ENCODE results near the gene DIS3L2.
"Not testable (repeated sequence)": the region's sequence is repeated elsewhere in the genome, so short reads cannot be mapped to it uniquely, and the experiment has no call there.

DIS3L2 gene

DNA sequence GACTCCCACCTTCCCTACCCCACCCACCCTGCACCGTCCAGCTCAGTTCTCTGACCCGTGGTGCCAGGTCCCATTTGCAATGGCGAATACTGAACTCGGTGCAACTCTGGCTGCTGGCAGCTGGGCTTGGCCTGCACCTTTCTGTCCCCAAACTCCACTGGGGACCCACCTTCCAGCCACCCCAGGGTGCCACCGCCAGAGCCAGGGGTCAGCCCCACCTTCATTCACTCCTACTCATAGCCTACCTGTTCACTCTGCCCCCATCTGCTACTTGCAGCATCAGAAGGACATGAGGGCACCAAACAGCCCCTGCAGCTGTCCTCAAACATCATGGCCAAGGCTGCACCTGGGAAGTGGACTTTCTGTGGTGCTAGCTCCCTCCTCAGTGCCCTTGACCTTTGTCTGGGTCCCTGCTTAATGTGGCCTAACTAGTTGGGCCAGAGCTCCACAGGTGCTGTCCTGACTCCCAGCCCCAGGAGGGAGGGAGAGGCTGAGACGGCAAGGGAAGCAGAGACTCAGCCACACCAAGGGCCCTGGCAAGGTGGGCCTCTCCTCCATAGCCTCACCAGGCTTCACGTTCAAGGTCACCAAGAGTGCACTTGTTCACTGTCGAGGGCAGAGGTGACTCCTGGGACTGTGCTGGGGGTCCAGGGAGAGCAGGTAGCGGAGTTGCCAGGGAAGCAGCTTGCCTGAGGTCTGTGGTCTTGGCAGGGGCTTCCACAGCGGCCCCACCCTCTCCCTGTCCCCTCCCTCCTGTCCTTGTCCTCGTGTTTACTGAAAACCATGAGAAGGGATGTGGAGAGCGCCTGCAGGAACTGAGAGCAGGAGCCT is 365.0 kb downstream of the DIS3L2 start:
- POLR2A ChIA-PET; DNase-seq (ENCODE audit: extremely low spot score): not testable (repeated sequence)
- CTCF ChIA-PET, result interaction anchor here (0.9 to 6.5 kb wide), 23 partner anchors 8 to 476 kb away, joined by 3 to 66 read pairs (median 4); partner anchors contain the start of gene NPPC
- TF ChIP-seq, protein P1, sequence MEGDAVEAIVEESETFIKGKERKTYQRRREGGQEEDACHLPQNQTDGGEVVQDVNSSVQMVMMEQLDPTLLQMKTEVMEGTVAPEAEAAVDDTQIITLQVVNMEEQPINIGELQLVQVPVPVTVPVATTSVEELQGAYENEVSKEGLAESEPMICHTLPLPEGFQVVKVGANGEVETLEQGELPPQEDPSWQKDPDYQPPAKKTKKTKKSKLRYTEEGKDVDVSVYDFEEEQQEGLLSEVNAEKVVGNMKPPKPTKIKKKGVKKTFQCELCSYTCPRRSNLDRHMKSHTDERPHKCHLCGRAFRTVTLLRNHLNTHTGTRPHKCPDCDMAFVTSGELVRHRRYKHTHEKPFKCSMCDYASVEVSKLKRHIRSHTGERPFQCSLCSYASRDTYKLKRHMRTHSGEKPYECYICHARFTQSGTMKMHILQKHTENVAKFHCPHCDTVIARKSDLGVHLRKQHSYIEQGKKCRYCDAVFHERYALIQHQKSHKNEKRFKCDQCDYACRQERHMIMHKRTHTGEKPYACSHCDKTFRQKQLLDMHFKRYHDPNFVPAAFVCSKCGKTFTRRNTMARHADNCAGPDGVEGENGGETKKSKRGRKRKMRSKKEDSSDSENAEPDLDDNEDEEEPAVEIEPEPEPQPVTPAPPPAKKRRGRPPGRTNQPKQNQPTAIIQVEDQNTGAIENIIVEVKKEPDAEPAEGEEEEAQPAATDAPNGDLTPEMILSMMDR (IDR thresholded peaks at IDR 0.05; ENCODE audit: control extremely low read depth, extremely low read depth, low read depth, missing control alignments), result peak; percentile 17

DNA sequence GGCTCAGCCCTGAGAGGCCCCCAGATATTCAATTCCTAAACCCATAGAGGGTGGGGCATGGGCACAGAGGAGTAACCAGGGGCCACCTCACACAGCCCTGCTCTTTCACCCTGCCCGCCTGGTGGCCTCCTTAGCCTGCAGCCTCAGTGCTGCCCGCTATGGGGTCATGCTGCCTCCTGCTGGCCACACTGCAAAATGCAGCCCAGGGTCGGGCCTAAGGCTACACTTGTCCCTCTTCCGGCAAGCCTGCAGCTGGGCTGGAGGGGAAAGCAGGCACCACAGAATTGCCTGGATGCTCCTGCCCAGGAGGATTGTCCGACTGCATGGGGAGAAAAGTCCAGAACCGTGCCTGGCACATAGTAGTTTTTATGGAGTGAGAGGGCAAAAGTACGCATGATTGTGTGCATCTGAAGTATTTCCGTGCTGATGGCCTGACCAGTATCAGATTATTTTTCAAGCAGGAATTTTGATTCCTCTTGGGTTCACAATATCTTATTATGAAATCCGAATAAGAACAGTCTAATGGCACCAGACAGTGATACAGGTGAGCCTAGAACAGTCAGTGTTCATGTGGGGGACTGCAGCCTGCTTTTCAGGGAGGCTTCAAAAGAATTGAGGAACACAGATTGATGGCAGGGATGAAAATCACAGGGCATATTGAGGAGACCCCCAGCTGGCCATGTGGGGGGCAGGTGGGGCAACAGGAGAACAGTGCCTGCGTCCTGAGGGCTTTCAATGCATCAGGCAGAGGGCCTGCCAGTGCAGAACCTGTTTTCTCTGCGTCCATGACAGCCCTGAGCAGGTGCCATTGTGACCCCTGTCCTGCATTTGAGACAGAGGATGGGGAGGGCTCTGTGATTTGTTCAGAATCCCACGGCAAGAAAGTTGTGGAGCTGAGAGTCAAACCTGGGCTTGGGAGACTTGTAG is 365.9 kb downstream of the DIS3L2 start:
- TF ChIP-seq, protein P1 (IDR thresholded peaks at IDR 0.05; ENCODE audit: control extremely low read depth, extremely low read depth, low read depth, missing control alignments), result peak; percentile 88
- DNase-seq (ENCODE audit: extremely low spot score), result peak; percentile 81
- ChIA-PET POLR2A (no interaction called here), CTCF (interaction anchor here (0.6 to 6.5 kb wide), 22 partner anchors 9 to 476 kb away, joined by 3 to 66 read pairs (median 6); partner anchors contain the start of gene NPPC)

DNA sequence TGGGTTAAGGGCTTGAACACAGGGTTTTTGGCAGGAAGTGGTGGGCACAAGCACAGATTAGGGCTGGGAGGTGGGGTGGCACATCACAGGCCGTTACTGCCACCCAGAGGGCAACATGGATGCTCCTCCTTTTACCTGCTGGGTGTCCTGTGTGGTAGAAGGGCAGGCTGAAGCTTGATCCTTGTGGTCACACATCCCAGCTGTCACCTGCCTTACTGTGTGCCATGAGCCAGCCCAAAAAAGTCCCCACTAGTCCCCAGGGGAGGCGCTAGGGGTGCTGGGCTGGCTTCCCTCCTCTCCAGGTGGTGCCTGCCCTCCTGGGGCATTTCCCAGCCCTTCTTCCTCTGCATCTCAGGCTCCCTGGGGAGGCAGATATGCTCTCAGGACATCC is 366.5 kb downstream of the DIS3L2 start:
- DNase-seq (ENCODE audit: extremely low spot score), result no peak
- TF ChIP-seq, protein P1 (IDR thresholded peaks at IDR 0.05; ENCODE audit: control extremely low read depth, extremely low read depth, low read depth, missing control alignments), result peak; percentile 18
- POLR2A ChIA-PET, result no interaction called here
- CTCF ChIA-PET, result interaction anchor here (0.8 to 6.5 kb wide), 15 partner anchors 9 to 432 kb away, joined by 3 to 66 read pairs (median 7); partner anchors contain the start of gene NPPC

GRCh38 chr2:232328516-232329460 is 367.3 kb downstream of the DIS3L2 start:
- ChIA-PET POLR2A (no interaction called here), CTCF (interaction anchor here (0.7 to 6.5 kb wide), 13 partner anchors 8 to 433 kb away, joined by 3 to 66 read pairs (median 5); partner anchors contain the start of gene NPPC)
- DNase-seq (ENCODE audit: extremely low spot score), result no peak
- TF ChIP-seq, protein P1 (IDR thresholded peaks at IDR 0.05; ENCODE audit: control extremely low read depth, extremely low read depth, low read depth, missing control alignments), result no peak

DNA sequence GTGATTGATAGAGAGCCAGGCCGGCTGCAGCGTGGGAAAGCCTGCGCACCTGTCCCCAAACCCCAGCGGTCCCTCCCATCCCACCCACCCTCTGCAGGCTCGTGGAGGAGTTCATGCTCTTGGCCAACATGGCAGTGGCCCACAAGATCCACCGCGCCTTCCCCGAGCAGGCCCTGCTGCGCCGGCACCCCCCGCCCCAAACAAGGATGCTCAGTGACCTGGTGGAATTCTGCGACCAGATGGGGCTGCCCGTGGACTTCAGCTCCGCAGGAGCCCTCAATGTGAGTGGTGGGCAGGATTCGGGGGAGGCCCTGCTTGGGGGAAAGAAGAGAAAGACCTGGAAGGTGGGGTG is 368.2 kb downstream of the DIS3L2 start:
- TF ChIP-seq, protein P1 (IDR thresholded peaks at IDR 0.05; ENCODE audit: control extremely low read depth, extremely low read depth, low read depth, missing control alignments), result no peak
- DNase-seq (ENCODE audit: extremely low spot score), result no peak
- CTCF ChIA-PET, result interaction anchor here (0.7 to 1.1 kb wide), 3 partner anchors 112 to 429 kb away, joined by 3 to 4 read pairs (median 3); no protein-coding TSS in a partner anchor
- POLR2A ChIA-PET, result no interaction called here
